RWPE2 (cell line): ENCODE data around the gene KRTAP9-4.
"Not testable (repeated sequence)": the region's sequence is repeated elsewhere in the genome, so short reads cannot be mapped to it uniquely, and the experiment has no call there.

Source experiments
- ATAC-seq: fragments of 200-7000 bp; cut with Tn5 transposase; 3 replicates; pipeline ENCODE4 v1.9.1; 2021; ENCODE audit warnings: low read depth
- DNase-seq: peaks from one replicate; pipeline ENCODE4 v3.0.0-alpha.2; 2020; ENCODE audit warnings: low spot score
- H3K27ac ChIP-seq: fragments of 450-650 bp; 2 replicates; pipeline ENCODE4 v1.5.1; 2017; ENCODE audit warnings: mild to moderate bottlenecking; ENCODE audit not compliant: poor library complexity, severe bottlenecking
- H3K27me3 ChIP-seq: fragments of 250-450 bp; sonication (Bioruptor Pico); 2 replicates; pipeline ENCODE4 v1.5.1; 2021; ENCODE audit warnings: mild to moderate bottlenecking, moderate library complexity; ENCODE audit not compliant: insufficient read depth, poor library complexity, severe bottlenecking
- H3K36me3 ChIP-seq: fragments of 250-450 bp; sonication (Bioruptor Pico); 2 replicates; pipeline ENCODE4 v1.5.1; 2020; ENCODE audit warnings: low read depth, mild to moderate bottlenecking, moderate library complexity
- H3K4me1 ChIP-seq: fragments of 250-450 bp; sonication (Bioruptor Pico); 2 replicates; pipeline ENCODE4 v1.5.1; 2021; ENCODE audit warnings: mild to moderate bottlenecking, moderate library complexity; ENCODE audit not compliant: insufficient read depth, poor library complexity, severe bottlenecking
- H3K4me3 ChIP-seq: fragments of 250-450 bp; sonication (Bioruptor Pico); 2 replicates; pipeline ENCODE4 v1.5.1; 2021; ENCODE audit warnings: mild to moderate bottlenecking, moderate library complexity; ENCODE audit not compliant: severe bottlenecking
- H3K9me3 ChIP-seq: fragments of 250-450 bp; sonication (Bioruptor Pico); 2 replicates; pipeline ENCODE4 v1.5.1; 2021; ENCODE audit warnings: mild to moderate bottlenecking, moderate library complexity; ENCODE audit not compliant: severe bottlenecking
- TF ChIP-seq, protein P1 (sequence below): fragments of 450-650 bp; IDR thresholded peaks from one replicate; pipeline ENCODE4 v1.5.1; 2017; ENCODE audit warnings: mild to moderate bottlenecking, moderate library complexity; ENCODE audit not compliant: poor library complexity, severe bottlenecking

KRTAP9-4 gene

DNA sequence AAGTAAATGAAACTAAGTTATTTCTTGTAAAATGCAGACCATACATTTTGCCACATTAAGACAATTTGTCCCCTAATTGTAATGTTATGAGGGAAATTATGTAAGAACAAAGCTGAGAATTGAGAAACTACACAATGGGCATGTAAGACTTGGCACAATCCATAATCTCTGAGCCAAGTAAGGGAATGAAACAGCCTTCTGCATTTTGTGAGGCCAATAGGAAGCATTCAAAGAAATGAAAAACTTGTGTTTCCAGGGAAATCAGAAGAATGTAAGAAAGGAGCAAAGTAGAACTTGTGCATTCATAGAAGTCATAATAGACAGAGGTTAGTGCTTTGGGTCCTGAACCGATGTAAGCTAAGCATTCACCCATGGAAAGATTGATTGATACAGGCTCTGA, 1.8 kb downstream of the KRTAP9-4 start:
- TF ChIP-seq, protein P1, sequence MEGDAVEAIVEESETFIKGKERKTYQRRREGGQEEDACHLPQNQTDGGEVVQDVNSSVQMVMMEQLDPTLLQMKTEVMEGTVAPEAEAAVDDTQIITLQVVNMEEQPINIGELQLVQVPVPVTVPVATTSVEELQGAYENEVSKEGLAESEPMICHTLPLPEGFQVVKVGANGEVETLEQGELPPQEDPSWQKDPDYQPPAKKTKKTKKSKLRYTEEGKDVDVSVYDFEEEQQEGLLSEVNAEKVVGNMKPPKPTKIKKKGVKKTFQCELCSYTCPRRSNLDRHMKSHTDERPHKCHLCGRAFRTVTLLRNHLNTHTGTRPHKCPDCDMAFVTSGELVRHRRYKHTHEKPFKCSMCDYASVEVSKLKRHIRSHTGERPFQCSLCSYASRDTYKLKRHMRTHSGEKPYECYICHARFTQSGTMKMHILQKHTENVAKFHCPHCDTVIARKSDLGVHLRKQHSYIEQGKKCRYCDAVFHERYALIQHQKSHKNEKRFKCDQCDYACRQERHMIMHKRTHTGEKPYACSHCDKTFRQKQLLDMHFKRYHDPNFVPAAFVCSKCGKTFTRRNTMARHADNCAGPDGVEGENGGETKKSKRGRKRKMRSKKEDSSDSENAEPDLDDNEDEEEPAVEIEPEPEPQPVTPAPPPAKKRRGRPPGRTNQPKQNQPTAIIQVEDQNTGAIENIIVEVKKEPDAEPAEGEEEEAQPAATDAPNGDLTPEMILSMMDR, result no peak
- no peak overlapping the region for H3K4me3 ChIP-seq
- no peak for ATAC-seq
- no peaks in the 10 kb centered on the region for H3K4me1 ChIP-seq
- no peak for DNase-seq
- no peaks in the 10 kb centered on the region for H3K36me3 ChIP-seq
- no peak overlapping the region for H3K27ac ChIP-seq
- no peaks in the 10 kb centered on the region for H3K9me3 ChIP-seq
- H3K27me3 ChIP-seq, result peaks cover 5% of the 10 kb centered on the region

DNA sequence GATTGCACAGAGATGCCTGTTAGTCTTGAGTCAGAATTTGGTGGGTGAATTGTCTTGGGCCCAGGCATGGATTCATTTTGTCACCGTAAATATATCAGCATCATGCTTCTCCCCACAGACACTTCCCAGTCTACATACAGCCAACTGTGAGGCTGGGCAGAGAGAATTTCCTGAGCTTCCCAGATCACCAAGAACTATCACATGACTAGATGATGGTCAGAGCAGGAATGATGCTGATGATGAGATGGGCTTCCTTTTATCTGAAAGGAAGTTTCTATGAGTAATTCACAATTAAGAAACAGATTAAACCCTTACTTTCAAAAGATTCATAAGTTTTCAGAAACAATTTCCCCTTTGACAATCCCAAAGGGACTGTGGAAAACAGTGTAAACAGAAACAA, 5.4 kb downstream of the KRTAP9-4 start:
- ATAC-seq (no peak), DNase-seq (no peak)
- Histone ChIP-seq H3K36me3 (no peaks in the 10 kb centered on the region), H3K27me3 (peaks cover 5% of the 10 kb centered on the region), H3K4me1 (no peaks in the 10 kb centered on the region), H3K9me3 (no peaks in the 10 kb centered on the region), H3K27ac (no peak overlapping the region), H3K4me3 (no peak overlapping the region)
- TF ChIP-seq, protein P1, result no peak

DNA sequence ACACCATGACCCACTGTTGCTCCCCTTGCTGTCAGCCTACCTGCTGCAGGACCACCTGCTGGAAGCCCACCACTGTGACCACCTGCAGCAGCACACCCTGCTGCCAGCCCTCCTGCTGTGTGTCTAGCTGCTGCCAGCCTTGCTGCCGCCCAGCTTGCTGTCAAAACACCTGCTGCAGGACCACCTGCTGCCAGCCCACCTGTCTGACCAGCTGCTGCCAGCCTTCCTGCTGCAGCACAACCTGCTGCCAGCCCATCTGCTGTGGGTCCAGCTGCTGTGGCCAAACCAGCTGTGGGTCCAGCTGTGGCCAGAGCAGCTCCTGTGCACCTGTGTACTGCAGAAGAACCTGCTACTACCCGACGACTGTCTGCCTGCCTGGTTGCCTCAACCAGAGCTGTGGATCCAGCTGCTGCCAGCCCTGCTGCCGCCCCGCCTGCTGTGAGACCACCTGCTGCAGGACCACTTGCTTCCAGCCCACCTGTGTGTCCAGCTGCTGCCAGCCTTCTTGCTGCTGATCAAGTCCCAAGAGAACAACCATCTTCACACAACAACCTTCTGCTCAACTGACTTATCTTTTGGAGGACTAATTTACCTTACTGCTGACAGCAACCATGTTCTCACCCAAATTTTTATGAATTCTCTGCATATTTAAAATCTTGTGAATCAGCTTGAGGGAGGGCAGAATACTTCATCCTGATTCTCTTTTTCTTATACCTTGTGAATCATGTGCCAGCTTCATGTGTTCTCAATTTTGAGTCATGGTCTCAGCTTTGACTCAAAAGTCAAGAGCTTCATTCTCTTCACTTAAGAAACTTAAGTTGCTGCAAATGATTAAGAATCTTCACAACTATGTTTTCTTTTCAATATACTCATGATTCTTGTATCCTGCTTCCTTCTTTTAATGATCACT, 6.1 kb downstream of the KRTAP9-4 start, which contains the start of gene KRTAP9-9:
Gene KRTAP9-9 (plus strand): TSS at position 4 of the 910 bp plus-strand sequence.
- not testable (repeated sequence) for H3K4me3 ChIP-seq, DNase-seq, ATAC-seq, H3K27ac ChIP-seq, H3K9me3 ChIP-seq, H3K27me3 ChIP-seq, H3K4me1 ChIP-seq, H3K36me3 ChIP-seq

DNA sequence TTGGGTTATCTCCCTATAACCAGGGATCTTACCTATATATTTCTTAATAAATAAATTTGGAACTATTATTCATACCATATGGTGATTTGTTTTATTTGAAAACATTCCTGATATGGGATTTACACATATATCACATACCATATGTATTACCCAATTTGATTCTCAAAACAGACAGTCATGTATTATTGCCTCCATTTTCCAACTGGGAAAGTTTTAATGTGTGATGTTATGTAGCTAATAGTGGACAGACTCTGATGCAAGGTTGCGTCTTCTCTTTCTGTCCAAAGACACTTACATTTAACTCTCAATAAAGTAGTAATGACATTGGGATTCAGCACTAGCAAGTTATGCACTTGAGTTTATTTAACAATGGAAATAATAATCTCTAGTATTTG, 6.8 kb downstream of the KRTAP9-4 start:
- H3K27ac ChIP-seq, result no peak overlapping the region

DNA sequence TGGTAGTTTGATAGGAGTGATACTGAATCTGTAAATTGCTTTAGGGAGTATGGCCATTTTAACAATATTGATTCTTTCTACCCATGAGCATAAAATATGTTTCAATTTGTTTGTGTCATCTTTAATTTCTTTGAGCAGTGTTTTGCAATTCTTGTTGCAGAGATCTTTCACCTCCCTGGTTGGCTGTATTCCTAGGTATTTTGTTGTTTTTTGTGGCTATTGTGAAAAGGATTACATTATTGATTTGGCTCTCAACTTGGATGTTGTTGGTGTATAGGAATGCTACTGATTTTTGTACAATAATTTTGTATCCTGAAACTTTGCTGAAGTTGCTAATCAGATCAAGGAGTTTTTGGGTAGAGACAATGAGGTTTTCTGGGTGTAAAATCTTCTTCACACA, 8.9 kb downstream of the KRTAP9-4 start:
- Histone ChIP-seq H3K4me3 (no peak overlapping the region), H3K9me3 (no peaks in the 10 kb centered on the region), H3K36me3 (no peaks in the 10 kb centered on the region), H3K4me1 (no peaks in the 10 kb centered on the region), H3K27ac (no peak overlapping the region), H3K27me3 (no peaks in the 10 kb centered on the region)
- TF ChIP-seq, protein P1, result no peak
- DNase-seq (no peak), ATAC-seq (no peak)

More for the DNA sequence above, 6.8 kb downstream of the KRTAP9-4 start:
- no peaks in the 10 kb centered on the region for H3K4me1 ChIP-seq
- H3K4me3 ChIP-seq, result no peak overlapping the region
- DNase-seq (no peak), ATAC-seq (no peak)
- no peaks in the 10 kb centered on the region for H3K9me3 ChIP-seq
- H3K27me3 ChIP-seq, result peaks cover 5% of the 10 kb centered on the region
- H3K36me3 ChIP-seq, result no peaks in the 10 kb centered on the region
- TF ChIP-seq, protein P1, result no peak
